ENCODE measurements around the gene CACNA1G. TPM values are rescaled to one million over a fixed set of nuclear protein-coding genes. Genes with fewer than 3 reads are reported as not detected.
A peak's percentile ranks its signal among the peaks of the same experiment; 100 is the strongest.

CACNA1G gene
- total and polyA plus RNA-seq, 2 experiments from 2014 or later, result 19.0 to 46.1 TPM

GRCh38 chr17:50527949-50528474 is 32.5 kb upstream of the CACNA1G start:
- H3K27me3 ChIP-seq, result peaks cover 5% of the 10 kb centered on the region
- no peak overlapping the region for H3K27ac ChIP-seq
- no peak for TF ChIP-seq CTCF (IDR thresholded peaks at IDR 0.05; ENCODE audit: low read depth, low read length)
- no peak for DNase-seq (ENCODE audit: low read depth in 1 of 2, low spot score in 1 of 2)
- H3K4me3 ChIP-seq, result no peak overlapping the region
- no peaks in the 10 kb centered on the region for H3K36me3 ChIP-seq
- H3K4me1 ChIP-seq (ENCODE audit: low read depth), result peaks cover 16% of the 10 kb centered on the region
- H3K9me3 ChIP-seq (ENCODE audit: low read depth), result no peaks in the 10 kb centered on the region

DNA sequence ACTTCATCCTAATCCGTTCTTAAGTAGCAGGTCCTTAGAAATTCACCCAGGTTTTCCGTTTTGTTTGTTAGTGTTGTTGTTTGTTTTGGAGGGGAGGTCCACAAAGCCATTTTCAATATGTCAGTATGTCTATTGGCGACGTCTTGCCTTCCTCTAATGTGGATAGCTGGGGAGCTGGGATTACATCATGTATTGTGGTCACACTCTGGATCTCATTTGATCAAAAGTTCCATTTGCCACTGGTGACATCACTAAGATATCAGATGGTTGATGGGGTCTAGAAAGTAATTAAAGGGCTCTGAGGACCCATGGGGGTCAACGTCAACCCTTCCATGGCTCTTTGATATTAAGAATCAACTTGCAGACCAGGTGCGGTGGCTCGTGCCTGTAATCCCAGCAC is 30.7 kb upstream of the CACNA1G start:
- H3K9me3 ChIP-seq (ENCODE audit: low read depth), result no peaks in the 10 kb centered on the region
- peaks cover 28% of the 10 kb centered on the region for H3K4me1 ChIP-seq (ENCODE audit: low read depth)
- DNase-seq (ENCODE audit: low read depth in 1 of 2, low spot score in 1 of 2), result no peak
- H3K27ac ChIP-seq, result no peak overlapping the region
- H3K27me3 ChIP-seq, result peaks cover 10% of the 10 kb centered on the region
- no peak for TF ChIP-seq CTCF (IDR thresholded peaks at IDR 0.05; ENCODE audit: low read depth, low read length)
- H3K4me3 ChIP-seq, result no peak overlapping the region
- H3K36me3 ChIP-seq, result no peaks in the 10 kb centered on the region

DNA sequence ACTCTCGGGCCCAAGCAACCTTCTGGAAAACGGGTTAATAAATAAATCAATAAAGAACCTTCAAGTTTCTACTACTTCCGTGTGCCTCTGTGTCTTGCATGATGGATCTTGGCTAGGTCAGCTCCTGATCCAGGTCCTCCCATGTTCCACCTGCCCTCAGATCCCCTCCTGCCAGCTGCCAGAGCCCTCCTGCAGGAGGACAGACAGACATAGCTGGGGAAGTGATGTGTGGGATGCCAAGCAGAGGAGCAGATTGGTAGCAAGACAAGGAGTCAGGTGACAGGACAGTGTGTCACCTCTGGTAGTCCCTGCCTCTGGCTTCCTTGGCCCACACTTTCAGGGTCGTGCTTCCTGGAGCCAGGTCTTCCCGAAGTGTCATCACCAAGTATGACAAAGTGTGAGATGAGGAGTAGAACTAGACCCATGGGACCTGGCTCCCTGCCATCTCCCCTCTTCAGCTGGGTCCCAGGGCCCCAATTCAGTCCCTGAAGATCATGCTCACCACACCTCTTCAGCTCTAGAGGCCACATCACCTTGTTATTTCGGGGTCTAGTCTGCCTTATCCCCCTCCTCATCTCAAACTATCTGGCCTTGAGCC is 29.0 kb upstream of the CACNA1G start:
- Histone ChIP-seq H3K36me3 (no peaks in the 10 kb centered on the region), H3K9me3 (ENCODE audit: low read depth) (no peaks in the 10 kb centered on the region), H3K4me3 (no peak overlapping the region), H3K27ac (no peak overlapping the region), H3K27me3 (peaks cover 10% of the 10 kb centered on the region), H3K4me1 (ENCODE audit: low read depth) (peaks cover 28% of the 10 kb centered on the region)
- no peak for DNase-seq (ENCODE audit: low read depth in 1 of 2, low spot score in 1 of 2)
- TF ChIP-seq CTCF (IDR thresholded peaks at IDR 0.05; ENCODE audit: low read depth, low read length), result no peak

DNA sequence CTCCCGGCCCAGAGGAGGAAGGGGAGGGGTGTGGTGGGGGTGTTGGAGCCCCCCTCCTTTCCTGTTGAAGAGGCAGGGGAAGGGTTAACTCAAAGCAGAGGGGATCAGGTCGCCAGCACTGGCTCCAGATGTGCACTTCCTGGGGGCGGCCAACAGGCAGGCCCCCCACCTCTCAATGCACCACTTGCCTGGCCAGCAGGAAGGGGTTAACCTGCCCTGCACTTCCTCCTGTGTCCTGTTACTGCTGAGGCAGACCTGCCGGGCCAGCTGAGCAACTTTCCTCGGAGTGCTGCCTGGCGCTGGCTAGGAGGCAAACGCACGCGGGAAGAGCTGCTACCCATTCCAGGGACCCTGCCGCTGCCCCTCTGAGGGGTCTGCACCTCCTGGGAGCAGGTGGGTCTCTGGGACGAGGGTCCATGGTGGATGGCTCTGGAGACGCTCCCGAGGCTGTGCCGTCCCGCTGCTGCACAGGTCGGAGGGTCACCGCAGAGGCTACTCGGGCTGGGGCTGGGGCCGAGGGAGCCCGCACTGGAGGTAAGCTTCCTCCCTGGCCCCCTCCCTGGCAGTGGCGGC is 28.0 kb upstream of the CACNA1G start, which contains the start of gene EPN3:
Gene EPN3 (plus strand): TSS at position 284 of the 573 bp plus-strand sequence. CDS start 3,822 bp downstream, outside the sequence.
- no peak within 1 kb of the TSS for H3K27ac ChIP-seq
- H3K9me3 ChIP-seq (ENCODE audit: low read depth), result no peaks in the 10 kb centered on the region
- peak; percentile 21 to 55 for DNase-seq (ENCODE audit: low read depth in 1 of 2, low spot score in 1 of 2)
- no peaks in the 10 kb centered on the region for H3K36me3 ChIP-seq
- no peak for TF ChIP-seq CTCF (IDR thresholded peaks at IDR 0.05; ENCODE audit: low read depth, low read length)
- H3K4me1 ChIP-seq (ENCODE audit: low read depth), result peaks cover 28% of the 10 kb centered on the region
- peak within 1 kb of the TSS; percentile 18 for H3K4me3 ChIP-seq
- H3K27me3 ChIP-seq, result peaks cover 10% of the 10 kb centered on the region

DNA sequence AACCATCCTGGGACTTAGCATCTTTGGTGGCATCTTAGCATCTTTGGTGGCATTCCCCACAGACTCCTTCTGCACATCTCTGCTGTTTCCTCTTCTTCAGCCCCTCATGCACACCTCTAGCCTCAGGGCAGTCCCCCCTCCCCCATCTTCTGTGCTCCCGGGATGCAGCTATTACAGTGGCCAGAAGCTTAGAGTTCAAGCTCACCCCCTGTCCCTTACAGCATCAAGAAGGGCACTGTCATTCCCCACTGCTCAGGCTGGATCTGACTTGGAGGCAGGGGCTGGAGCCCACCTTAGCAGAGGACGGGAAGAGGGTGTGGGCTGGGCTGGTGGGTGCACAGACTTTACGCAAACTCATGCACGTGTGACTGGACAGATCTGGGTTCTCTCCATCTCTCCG is 27.3 kb upstream of the CACNA1G start:
- DNase-seq (ENCODE audit: low read depth in 1 of 2, low spot score in 1 of 2), result no peak
- H3K9me3 ChIP-seq (ENCODE audit: low read depth), result no peaks in the 10 kb centered on the region
- H3K4me3 ChIP-seq, result peak overlapping the region; percentile 18
- H3K4me1 ChIP-seq (ENCODE audit: low read depth), result peaks cover 28% of the 10 kb centered on the region
- no peaks in the 10 kb centered on the region for H3K36me3 ChIP-seq
- H3K27ac ChIP-seq, result no peak overlapping the region
- TF ChIP-seq CTCF (IDR thresholded peaks at IDR 0.05; ENCODE audit: low read depth, low read length), result no peak
- H3K27me3 ChIP-seq, result peaks cover 10% of the 10 kb centered on the region

All from cardiac muscle cell (in vitro differentiated cells and primary cell).